Measurements from ENCODE around the gene PRUNE2. TPM values are rescaled to one million over a fixed set of nuclear protein-coding genes. Genes with fewer than 3 reads are reported as not detected.

Gene PRUNE2
- polyA plus RNA-seq, 1 of the 3 experiments (the other 2 are of a cell fraction) = 13.0 TPM

DNA sequence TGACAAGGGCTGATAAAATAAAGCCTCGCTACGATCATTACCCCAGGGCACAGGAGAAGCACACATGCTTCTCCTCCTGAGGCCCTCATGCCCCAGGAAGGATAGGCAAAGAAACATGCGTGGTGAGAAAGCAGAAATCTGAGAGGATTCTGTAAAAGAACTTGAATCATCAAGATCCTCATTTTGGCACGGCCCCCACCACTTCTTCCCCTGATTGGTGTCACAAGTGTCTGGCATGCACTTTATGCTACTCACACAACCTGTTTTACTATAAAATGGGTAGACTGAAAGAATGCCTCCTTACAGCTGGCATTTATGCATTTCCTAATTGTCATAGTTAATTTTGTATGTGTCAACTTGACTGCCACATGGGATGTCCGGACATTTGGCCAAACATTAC is 109.6 kb downstream of the PRUNE2 start:
- WGBS (ENCODE audit: low lambda C conversion rate) = 9% methylated on average over 5 of the region's 5 CpGs
- no peaks in the 10 kb centered on the region for H3K79me2 ChIP-seq (ENCODE audit: insufficient read depth)
- no peak overlapping the region for H3K9ac ChIP-seq
- no peaks in the 10 kb centered on the region for H3F3A ChIP-seq (replicated peaks; ENCODE audit: insufficient read depth)
- no peaks in the 10 kb centered on the region for H3K4me1 ChIP-seq (ENCODE audit: control insufficient read depth in 1 of 2, insufficient read depth in 2 of 2, low read depth in 1 of 2, low read length in 1 of 2)
- H2AFZ ChIP-seq (ENCODE audit: low read depth) = no peak overlapping the region
- no peaks in the 10 kb centered on the region for H4K20me1 ChIP-seq (ENCODE audit: insufficient read depth)
- no peak overlapping the region for H3K4me2 ChIP-seq
- peaks cover 25% of the 10 kb centered on the region for H3K27me3 ChIP-seq (ENCODE audit: insufficient read depth)
- H3K27ac ChIP-seq (ENCODE audit: low read depth in 2 of 2, low read length in 1 of 2) = no peak overlapping the region
- no peaks in the 10 kb centered on the region for H3K36me3 ChIP-seq (replicated peaks in 1 of 2; ENCODE audit: control insufficient read depth in 1 of 2, insufficient read depth in 2 of 2, low read length in 1 of 2)
- DNase-seq = no peak
- no peak overlapping the region for H3K4me3 ChIP-seq (ENCODE audit: low read depth in 2 of 2, low read length in 1 of 2)
- H3K9me2 ChIP-seq = no peaks in the 10 kb centered on the region
- TF ChIP-seq RFX5 (IDR thresholded peaks at IDR 0.05; ENCODE audit: low read length) (no peak), SMC3 (IDR thresholded peaks at IDR 0.05; ENCODE audit: low read depth, low read length) (no peak), JUND (IDR thresholded peaks at IDR 0.05) (no peak), YY1 (IDR thresholded peaks at IDR 0.05; ENCODE audit: low read depth) (no peak), POLR2AphosphoS5 (IDR thresholded peaks at IDR 0.05; ENCODE audit: low read depth, low read length) (no peak), GABPA (IDR thresholded peaks at IDR 0.05; ENCODE audit: low read depth) (no peak), SIN3A (IDR thresholded peaks at IDR 0.05; ENCODE audit: borderline replicate concordance, low read depth, low read length) (no peak), NFIC (IDR thresholded peaks at IDR 0.05; ENCODE audit: borderline replicate concordance) (no peak), MEF2A (IDR thresholded peaks at IDR 0.05; ENCODE audit: borderline replicate concordance, low read depth) (no peak), RXRA (IDR thresholded peaks at IDR 0.05; ENCODE audit: borderline replicate concordance, low read depth) (no peak), TEAD4 (IDR thresholded peaks at IDR 0.05; ENCODE audit: borderline replicate concordance, insufficient read depth) (no peak), FOXM1 (IDR thresholded peaks at IDR 0.05; ENCODE audit: low read depth) (no peak), FOSL2 (IDR thresholded peaks at IDR 0.05; ENCODE audit: borderline replicate concordance, low read depth) (no peak), RCOR1 (IDR thresholded peaks at IDR 0.05; ENCODE audit: low read length) (no peak)
- TF ChIP-seq, protein P1, sequence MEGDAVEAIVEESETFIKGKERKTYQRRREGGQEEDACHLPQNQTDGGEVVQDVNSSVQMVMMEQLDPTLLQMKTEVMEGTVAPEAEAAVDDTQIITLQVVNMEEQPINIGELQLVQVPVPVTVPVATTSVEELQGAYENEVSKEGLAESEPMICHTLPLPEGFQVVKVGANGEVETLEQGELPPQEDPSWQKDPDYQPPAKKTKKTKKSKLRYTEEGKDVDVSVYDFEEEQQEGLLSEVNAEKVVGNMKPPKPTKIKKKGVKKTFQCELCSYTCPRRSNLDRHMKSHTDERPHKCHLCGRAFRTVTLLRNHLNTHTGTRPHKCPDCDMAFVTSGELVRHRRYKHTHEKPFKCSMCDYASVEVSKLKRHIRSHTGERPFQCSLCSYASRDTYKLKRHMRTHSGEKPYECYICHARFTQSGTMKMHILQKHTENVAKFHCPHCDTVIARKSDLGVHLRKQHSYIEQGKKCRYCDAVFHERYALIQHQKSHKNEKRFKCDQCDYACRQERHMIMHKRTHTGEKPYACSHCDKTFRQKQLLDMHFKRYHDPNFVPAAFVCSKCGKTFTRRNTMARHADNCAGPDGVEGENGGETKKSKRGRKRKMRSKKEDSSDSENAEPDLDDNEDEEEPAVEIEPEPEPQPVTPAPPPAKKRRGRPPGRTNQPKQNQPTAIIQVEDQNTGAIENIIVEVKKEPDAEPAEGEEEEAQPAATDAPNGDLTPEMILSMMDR (IDR thresholded peaks at IDR 0.05) = no peak
- TF ChIP-seq, protein P2, sequence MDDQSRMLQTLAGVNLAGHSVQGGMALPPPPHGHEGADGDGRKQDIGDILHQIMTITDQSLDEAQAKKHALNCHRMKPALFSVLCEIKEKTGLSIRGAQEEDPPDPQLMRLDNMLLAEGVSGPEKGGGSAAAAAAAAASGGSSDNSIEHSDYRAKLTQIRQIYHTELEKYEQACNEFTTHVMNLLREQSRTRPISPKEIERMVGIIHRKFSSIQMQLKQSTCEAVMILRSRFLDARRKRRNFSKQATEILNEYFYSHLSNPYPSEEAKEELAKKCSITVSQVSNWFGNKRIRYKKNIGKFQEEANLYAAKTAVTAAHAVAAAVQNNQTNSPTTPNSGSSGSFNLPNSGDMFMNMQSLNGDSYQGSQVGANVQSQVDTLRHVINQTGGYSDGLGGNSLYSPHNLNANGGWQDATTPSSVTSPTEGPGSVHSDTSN (IDR thresholded peaks at IDR 0.05) = no peak
- TF ChIP-seq, protein P3, sequence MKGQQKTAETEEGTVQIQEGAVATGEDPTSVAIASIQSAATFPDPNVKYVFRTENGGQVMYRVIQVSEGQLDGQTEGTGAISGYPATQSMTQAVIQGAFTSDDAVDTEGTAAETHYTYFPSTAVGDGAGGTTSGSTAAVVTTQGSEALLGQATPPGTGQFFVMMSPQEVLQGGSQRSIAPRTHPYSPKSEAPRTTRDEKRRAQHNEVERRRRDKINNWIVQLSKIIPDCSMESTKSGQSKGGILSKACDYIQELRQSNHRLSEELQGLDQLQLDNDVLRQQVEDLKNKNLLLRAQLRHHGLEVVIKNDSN (IDR thresholded peaks at IDR 0.05; ENCODE audit: borderline replicate concordance, low read depth) = no peak
- CTCF ChIA-PET = interaction anchor here (1.4 kb wide), 1 partner anchor 14 kb away, joined by 4 read pairs; no protein-coding TSS in a partner anchor
- POLR2A ChIA-PET = no interaction called here
- no peaks in the 10 kb centered on the region for H3K9me3 ChIP-seq
